ENCODE measurements around the gene STARD4.

The STARD4 gene

GRCh38 chr5:111469903-111470302 is 42.4 kb downstream of the STARD4 start:
- no peak for TF ChIP-seq CTCF (conservative IDR thresholded peaks at IDR 0.05)
- H3K27ac ChIP-seq, result no peak overlapping the region

- no peak overlapping the region for H3K27ac ChIP-seq
- no peak for TF ChIP-seq CTCF (conservative IDR thresholded peaks at IDR 0.05)
Observed at GRCh38 chr5:111469293-111469896, 42.9 kb downstream of the STARD4 start.

GRCh38 chr5:111463311-111463710 is 49.0 kb downstream of the STARD4 start:
- no peak for TF ChIP-seq CTCF (conservative IDR thresholded peaks at IDR 0.05)
- H3K27ac ChIP-seq, result no peak overlapping the region

- TF ChIP-seq CTCF (conservative IDR thresholded peaks at IDR 0.05), result no peak
- no peak overlapping the region for H3K27ac ChIP-seq
Observed at GRCh38 chr5:111461934-111462333, 50.4 kb downstream of the STARD4 start.

- H3K27ac ChIP-seq, result no peak overlapping the region
- peak; percentile 55 for TF ChIP-seq CTCF (conservative IDR thresholded peaks at IDR 0.05)
Observed at GRCh38 chr5:111461255-111461671, 51.1 kb downstream of the STARD4 start.

GRCh38 chr5:111454776-111455175 is 57.6 kb downstream of the STARD4 start:
- TF ChIP-seq CTCF (conservative IDR thresholded peaks at IDR 0.05), result no peak
- H3K27ac ChIP-seq, result no peak overlapping the region

- H3K27ac ChIP-seq, result no peak overlapping the region
- TF ChIP-seq CTCF (conservative IDR thresholded peaks at IDR 0.05), result no peak
Observed at GRCh38 chr5:111454198-111454622, 58.1 kb downstream of the STARD4 start.
